NCI-H1092 (cell line): ENCODE measurements around the gene CEBPG.

Experiments used
- DNase-seq: peaks from one replicate; lab custom pipeline; 2025; lab: John Stamatoyannopoulos, UW

Gene CEBPG

DNA sequence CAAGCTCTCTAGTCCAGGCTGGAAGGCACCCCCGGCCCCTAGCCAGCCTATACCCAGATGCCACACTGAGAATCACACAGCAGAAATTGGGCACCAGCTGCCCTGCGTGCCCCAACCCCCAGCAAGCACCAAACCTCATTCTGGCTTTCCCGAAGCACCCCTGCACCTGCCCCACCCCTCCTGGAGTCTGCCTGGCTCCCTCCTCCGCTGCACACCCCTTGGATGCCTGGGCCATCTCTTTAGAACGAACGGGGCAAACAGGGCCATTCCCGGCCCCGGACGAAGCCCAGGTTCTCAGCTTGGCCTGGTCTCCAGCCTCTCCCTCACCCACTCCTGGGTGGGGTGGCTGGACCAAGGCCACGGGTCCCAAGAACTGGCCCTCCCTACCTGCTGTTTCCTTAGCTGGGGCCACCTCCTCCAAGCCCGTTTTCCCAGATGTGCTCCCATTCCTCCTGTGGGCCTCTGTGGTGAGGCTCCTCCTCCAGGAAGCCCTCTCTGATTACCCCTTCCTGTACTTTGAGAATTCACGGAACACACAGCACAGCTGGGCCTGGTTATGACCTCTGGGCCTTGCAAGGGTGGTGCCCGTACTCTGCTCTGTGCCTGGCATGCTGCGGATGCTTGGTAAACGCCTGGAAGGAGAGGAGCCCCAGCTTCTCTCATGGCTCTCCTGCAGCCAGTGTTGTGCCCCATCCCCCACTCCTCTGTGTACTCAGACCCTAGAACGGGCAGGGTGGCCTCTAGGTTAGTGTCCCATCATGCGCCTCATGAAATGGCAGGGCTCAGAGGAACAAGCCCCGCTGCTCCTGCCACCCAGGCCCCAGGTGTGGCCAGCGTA is 21.4 kb downstream of the CEBPG start:
- DNase-seq = no peak

DNA sequence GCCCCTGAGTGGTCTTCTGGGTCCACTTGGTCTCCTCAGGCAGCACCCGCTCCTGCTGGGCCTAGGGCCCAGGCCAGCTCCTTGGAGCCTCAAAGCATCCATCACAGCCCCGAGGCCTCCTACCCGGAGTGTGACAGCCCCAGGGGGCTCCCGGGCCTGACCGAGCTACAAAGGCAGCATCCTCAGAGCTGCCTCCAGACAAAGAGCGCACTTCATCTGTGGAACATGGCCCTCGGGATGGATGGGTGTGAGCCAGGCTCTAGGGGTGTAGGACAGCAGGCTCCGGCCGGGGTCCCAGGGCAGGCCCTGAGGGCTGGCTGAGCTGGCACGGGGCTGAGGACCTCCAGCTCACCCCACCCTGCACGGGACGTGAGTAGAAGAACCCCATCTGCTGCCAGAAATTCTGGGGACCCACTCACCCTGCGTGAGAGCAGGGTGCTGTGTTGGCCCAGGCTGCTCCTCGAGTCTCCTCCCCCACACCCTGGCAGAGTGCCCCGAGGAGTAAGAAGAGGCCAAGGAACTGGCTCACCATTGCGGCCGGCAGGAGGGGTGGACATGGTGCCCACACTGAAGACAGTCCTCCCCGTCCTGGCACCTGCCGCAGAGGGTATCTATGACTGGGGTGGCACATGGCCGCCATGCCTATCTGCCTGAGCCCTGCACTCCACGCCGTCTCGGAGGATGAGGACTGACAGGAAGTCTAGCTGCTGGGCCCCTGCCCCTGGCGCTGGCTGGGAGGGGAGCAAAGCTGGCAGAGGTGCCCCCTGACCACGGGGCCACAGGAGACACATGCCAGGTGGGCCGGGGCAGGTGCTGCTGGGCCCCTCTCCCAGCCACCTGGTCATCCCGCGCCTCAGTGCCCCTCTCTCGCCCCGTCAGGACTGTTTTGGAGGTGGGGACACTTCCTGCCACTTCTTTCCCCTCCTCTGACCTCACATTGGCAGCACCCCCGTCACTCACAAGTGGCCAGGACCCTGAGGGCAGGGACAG is 22.3 kb downstream of the CEBPG start:
- DNase-seq = no peak

DNA sequence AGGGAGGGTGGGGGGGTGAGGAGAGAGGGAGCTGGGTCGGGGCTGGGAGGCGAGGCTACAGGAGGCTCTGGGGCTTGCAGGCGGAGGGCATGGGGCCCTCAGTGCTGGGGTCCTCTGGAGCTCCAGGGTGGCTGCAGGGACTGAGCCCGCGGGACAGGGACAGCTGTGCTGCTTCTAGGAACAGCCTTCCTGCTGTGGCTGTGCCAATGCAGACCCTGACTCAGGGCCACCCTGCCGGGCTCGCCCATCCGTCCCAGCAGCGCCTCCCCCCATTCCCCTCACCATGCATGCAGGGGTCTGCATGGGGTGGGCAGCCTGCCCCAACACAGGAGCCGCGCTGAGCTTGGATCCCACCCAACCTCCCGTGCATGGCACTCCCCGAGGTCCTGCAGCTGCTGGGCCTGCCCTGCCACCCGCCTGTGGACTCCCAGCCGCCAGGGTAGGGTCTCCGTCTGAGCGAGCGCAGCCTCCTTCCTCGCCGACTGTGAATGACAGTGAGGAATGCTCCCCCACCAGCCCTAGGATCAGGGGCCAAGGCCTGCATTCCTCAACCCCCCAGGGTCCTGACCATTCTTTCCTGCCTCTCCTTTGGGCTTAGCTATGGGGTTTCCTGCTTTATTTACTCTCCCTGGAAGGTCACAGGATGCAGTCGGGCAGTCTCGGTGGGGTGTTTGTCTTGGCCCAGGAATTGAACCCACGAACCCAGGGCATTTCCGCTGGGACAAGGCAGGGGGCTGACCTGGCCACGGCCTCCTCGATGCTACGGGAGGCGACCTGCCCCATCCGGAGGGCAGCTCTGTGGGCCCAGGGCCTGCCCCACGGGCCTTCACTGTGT is 23.4 kb downstream of the CEBPG start:
- no peak for DNase-seq

DNA sequence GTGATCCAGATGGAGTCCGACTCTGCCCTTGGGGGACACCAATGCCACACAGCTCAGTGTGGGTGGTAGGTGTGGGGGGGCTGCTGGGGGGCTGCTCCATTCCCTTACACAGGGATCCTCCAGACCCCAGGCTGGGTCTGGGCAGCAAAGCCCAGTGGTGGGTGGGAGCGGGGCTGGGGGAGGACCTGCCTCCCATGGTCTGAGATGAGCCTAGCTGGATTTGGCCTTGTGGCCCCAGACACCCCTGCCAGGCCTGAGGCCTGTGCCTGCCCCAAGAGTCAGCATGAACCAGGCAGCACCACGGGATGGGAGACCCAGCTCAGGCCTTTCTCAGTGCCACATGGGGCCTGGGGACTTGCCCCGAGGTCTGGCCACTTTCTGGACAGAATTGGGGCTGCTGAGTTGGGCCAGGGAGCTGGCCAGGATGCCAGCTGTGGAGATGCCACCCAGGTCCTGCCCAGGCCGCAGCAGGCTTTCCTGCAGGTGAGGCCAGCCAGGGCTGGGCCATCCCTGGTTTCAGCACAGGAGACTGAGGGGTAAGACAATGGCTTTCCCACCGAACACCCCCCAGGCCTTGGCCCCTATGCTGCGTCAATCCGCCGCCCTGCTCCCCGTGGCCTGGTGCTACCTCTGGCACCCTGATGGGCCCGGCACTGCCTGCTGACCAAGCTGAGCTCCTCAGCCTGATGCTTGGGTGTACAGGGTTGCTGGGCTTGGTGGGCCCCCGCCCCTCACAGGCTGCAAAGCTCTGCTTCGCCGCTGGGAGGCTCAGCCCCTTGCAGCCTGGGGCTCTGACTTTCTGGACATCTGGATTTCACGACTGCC is 24.2 kb downstream of the CEBPG start:
- DNase-seq = no peak

GRCh38 chr19:33398361-33399060 is 25.0 kb downstream of the CEBPG start:
- no peak for DNase-seq

GRCh38 chr19:33399081-33399744 is 25.7 kb downstream of the CEBPG start:
- no peak for DNase-seq

GRCh38 chr19:33399745-33400681 is 26.5 kb downstream of the CEBPG start:
- no peak for DNase-seq

- DNase-seq = no peak
These were observed 27.6 kb downstream of the CEBPG start for GRCh38 chr19:33400856-33401682.

DNA sequence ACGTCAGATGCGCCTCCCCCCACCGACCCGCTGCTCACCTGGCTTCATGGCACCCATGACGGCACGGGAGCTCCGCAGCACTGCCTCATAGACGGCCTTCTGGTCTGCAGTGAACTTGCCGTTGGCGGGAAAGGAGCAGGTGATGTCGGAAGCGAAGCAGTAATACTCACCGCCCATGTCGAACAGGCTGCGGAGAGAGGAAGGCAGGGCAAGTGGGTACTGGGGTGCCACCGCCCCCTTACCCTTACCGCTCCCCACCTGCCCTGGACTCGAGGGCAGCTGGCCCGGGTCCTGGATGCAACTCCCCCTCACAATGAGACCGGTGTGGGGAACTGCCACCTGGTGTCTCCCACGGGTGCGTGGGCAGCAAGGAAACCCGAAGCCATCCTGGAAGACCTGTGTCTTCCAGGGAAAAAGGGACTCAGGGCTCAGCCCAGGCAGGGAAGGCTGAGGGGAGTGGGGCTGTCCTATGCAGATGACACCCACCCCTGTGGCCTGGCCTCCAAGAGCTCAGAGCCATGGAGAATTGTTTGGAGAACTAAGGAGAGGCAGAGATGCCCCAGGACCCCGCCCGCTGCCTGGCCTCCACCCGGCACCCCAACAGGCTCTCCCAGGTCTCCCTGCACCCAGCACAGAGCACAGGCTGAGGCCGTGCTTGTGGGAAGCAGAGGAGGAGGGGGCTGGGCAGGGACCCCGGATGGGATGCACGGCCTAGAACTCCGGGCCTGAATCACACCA is 28.3 kb downstream of the CEBPG start:
- no peak for DNase-seq

DNA sequence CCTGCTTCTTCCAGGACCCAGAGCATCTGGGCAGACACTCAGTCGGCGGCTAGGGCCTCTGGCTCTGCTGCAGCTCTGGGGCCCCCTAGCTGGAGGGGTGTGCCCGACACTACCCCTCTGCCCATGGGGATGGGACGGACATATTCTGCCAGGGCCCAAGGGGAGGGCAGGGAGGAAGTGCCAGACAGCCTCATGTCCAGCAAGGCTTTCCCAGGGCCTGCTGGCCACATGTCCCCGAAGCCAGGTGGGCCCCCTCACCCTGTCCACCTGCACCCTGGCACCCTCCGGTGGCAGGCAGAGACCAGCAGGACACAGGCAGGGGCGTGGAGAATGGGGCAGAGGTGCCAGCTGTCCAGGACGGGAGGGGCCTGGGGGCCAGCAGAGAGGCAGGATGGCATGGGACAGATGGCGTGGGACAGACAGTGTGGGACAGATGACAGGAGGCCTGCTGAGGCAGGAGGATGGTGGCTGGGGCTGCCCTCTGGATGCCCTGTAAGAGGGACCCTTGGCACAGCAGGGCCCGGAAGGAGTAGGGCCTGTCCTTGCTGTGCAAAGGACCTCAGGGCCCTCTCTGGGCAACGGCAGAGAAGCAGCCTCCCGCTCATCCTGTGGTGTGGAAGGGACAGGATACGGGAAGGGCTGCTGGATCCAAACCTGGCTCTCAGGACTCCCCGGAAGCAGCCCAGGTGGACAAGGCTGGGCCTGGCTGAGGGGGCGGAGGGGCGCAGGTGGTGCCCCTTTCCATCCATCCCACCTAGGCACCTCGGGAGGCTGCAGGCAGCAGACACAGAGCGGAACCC is 29.1 kb downstream of the CEBPG start:
- no peak for DNase-seq

- no peak for DNase-seq
These were observed 29.9 kb downstream of the CEBPG start for GRCh38 chr19:33403221-33403972.

- DNase-seq = no peak
These were observed 30.4 kb downstream of the CEBPG start for GRCh38 chr19:33403973-33404304.

- no peak for DNase-seq
These were observed 31.2 kb downstream of the CEBPG start for GRCh38 chr19:33404506-33405253.

DNA sequence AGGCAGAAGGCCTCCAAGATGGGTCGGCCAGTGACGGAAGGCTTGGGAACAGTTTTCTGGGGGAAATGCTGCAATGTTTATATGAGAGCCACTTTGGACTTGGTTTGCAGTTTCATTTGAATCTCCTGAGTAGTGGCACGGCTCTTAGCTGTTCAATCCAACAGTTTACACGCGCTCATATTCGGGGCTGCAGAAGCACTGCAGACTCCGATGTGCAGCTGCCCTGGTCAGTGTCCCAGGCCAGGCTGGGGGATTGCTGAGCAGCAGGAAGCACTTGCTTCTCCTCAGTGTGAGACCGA is 31.7 kb downstream of the CEBPG start:
- no peak for DNase-seq
